OCI-LY3 (cell line): ENCODE results near the gene LIMD2.

Source experiments
- H2AFZ ChIP-seq: fragments of 200-600, 300-600 bp; shearing (Covaris generic); 2 replicates; pipeline ENCODE4 v1.6.0; 2014; ENCODE audit warnings: antibody characterized with exemption, low read depth, low read length
- H3K27ac ChIP-seq: fragments of 200-600, 300-600 bp; sonication (generic); 2 replicates; pipeline ENCODE4 v1.5.1; 2014; ENCODE audit warnings: mild to moderate bottlenecking, low read length, moderate library complexity, mixed read lengths
- H3K27me3 ChIP-seq: fragments of 200-600, 300-600 bp; sonication (generic); 2 replicates; pipeline ENCODE4 v1.6.1; 2014; ENCODE audit warnings: low read depth, low read length, mixed read lengths
- H3K36me3 ChIP-seq: fragments of 200-600, 300-600 bp; sonication (generic); replicated peaks from 2 replicates; pipeline ENCODE3; 2014; ENCODE audit warnings: low read depth, low read length, mixed read lengths
- H3K4me1 ChIP-seq: fragments of 300-600, 200-600 bp; sonication (generic); 2 replicates; pipeline ENCODE4 v1.6.1; 2014; ENCODE audit warnings: low read length, mixed read lengths
- H3K4me2 ChIP-seq: fragments of 200-600, 300-600 bp; sonication (generic); 2 replicates; pipeline ENCODE4 v1.6.1; 2014; ENCODE audit warnings: low read length, mixed read lengths
- H3K4me3 ChIP-seq: fragments of 300-600, 200-600 bp; sonication (generic); 2 replicates; pipeline ENCODE4 v1.5.1; 2014; ENCODE audit warnings: antibody characterized with exemption, mild to moderate bottlenecking, low read length, moderate library complexity
- H3K79me2 ChIP-seq: fragments of 300-600, 200-600 bp; shearing (Covaris generic); 2 replicates; pipeline ENCODE4 v1.6.1; 2014; ENCODE audit warnings: mild to moderate bottlenecking, low read length, mixed read lengths
- H3K9ac ChIP-seq: fragments of 300-600, 200-600 bp; shearing (Covaris generic); 2 replicates; pipeline ENCODE4 v1.6.0; 2014; ENCODE audit warnings: mild to moderate bottlenecking, low read length, moderate library complexity
- H3K9me3 ChIP-seq: fragments of 200-600, 300-600 bp; shearing (Covaris generic); 2 replicates; pipeline ENCODE4 v1.6.1; 2014; ENCODE audit warnings: low read length, mixed read lengths; ENCODE audit not compliant: insufficient read depth
- H4K20me1 ChIP-seq: fragments of 200-600, 300-600 bp; sonication (generic); 2 replicates; pipeline ENCODE4 v1.6.1; 2016; ENCODE audit warnings: low read length, mixed read lengths; ENCODE audit not compliant: insufficient read depth
- EZH2phosphoT487 ChIP-seq: fragments of 200-600 bp; shearing (Covaris generic); IDR thresholded peaks from 2 replicates; pipeline ENCODE4 v1.6.1; 2018; ENCODE audit warnings: antibody characterized with exemption, mixed run types, low read depth
- TF ChIP-seq, protein P1 (sequence below): fragments of 200-600, 300-600 bp; sonication (generic); IDR thresholded peaks from 2 replicates; pipeline ENCODE4 v1.5.1; 2014; ENCODE audit warnings: antibody characterized with exemption, low read length, low read depth

Gene LIMD2

DNA sequence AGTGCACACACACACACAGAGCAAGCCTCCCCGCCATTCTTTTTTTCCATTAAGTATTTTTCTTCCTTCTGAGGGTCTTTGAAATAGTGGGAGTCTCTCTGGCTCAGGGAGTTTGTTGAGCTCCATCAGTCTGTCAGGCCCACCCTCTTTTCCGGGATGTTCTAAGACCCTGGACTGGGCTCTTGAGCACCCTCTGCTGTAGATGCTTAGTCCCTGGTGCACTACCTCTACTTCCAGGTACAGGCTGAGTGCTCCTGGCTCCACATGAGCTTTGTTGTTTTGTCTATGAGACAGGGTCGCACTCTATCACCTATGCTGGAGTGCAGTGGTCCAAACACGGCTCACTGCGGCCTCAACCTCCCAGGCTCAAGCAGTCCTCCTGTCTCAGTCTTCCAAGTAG is 20.7 kb downstream of the LIMD2 start:
- no peak overlapping the region for H3K4me2 ChIP-seq
- peaks cover 7% of the 10 kb centered on the region for H3K4me1 ChIP-seq
- TF ChIP-seq, protein P1, sequence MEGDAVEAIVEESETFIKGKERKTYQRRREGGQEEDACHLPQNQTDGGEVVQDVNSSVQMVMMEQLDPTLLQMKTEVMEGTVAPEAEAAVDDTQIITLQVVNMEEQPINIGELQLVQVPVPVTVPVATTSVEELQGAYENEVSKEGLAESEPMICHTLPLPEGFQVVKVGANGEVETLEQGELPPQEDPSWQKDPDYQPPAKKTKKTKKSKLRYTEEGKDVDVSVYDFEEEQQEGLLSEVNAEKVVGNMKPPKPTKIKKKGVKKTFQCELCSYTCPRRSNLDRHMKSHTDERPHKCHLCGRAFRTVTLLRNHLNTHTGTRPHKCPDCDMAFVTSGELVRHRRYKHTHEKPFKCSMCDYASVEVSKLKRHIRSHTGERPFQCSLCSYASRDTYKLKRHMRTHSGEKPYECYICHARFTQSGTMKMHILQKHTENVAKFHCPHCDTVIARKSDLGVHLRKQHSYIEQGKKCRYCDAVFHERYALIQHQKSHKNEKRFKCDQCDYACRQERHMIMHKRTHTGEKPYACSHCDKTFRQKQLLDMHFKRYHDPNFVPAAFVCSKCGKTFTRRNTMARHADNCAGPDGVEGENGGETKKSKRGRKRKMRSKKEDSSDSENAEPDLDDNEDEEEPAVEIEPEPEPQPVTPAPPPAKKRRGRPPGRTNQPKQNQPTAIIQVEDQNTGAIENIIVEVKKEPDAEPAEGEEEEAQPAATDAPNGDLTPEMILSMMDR, result 0 out of 2 replicates have a peak, but pooled peaks have one; percentile 16
- TF ChIP-seq EZH2phosphoT487, result no peak
- no peak overlapping the region for H3K4me3 ChIP-seq
- H3K9ac ChIP-seq, result no peak overlapping the region
- H4K20me1 ChIP-seq, result no peaks in the 10 kb centered on the region
- H3K36me3 ChIP-seq, result peaks cover 20% of the 10 kb centered on the region
- no peaks in the 10 kb centered on the region for H3K79me2 ChIP-seq
- no peaks in the 10 kb centered on the region for H3K9me3 ChIP-seq
- no peak overlapping the region for H2AFZ ChIP-seq
- H3K27ac ChIP-seq, result no peak overlapping the region
- H3K27me3 ChIP-seq, result no peaks in the 10 kb centered on the region

DNA sequence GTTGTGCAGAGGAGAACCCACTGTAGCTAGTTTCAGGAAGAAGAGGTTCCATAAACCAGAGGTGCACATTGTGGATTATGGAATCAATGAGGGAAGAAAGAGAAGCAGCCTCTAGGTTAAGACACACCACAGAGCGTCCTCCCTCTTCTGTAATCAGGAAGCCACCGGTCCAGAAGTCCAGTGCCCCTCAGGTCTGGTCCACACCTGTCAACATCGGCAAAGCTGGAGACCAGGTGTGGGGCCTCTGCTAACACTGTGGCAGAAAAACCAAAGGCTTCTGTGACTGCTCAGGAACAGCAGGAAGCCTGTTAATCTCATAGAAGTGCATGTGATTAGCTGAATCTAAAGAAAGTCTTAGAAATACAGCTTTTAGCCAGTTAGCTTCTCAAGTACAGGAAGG is 23.3 kb downstream of the LIMD2 start:
- H3K79me2 ChIP-seq, result no peaks in the 10 kb centered on the region
- no peak overlapping the region for H3K9ac ChIP-seq
- H3K4me3 ChIP-seq, result no peak overlapping the region
- no peaks in the 10 kb centered on the region for H4K20me1 ChIP-seq
- no peaks in the 10 kb centered on the region for H3K9me3 ChIP-seq
- no peak overlapping the region for H2AFZ ChIP-seq
- no peaks in the 10 kb centered on the region for H3K27me3 ChIP-seq
- H3K36me3 ChIP-seq, result peaks cover 3% of the 10 kb centered on the region
- H3K4me2 ChIP-seq, result no peak overlapping the region
- H3K4me1 ChIP-seq, result no peaks in the 10 kb centered on the region
- no peak for TF ChIP-seq EZH2phosphoT487
- TF ChIP-seq, protein P1, result no peak
- no peak overlapping the region for H3K27ac ChIP-seq

GRCh38 chr17:63675607-63676546 is 24.0 kb downstream of the LIMD2 start:
- Histone ChIP-seq H3K79me2 (no peaks in the 10 kb centered on the region), H3K27ac (no peak overlapping the region), H2AFZ (no peak overlapping the region), H3K9me3 (no peaks in the 10 kb centered on the region), H3K4me2 (no peak overlapping the region), H3K27me3 (no peaks in the 10 kb centered on the region), H3K4me3 (no peak overlapping the region), H3K9ac (no peak overlapping the region), H4K20me1 (no peaks in the 10 kb centered on the region), H3K4me1 (no peaks in the 10 kb centered on the region), H3K36me3 (peaks cover 3% of the 10 kb centered on the region)
- TF ChIP-seq, protein P1, result no peak
- TF ChIP-seq EZH2phosphoT487, result no peak

DNA sequence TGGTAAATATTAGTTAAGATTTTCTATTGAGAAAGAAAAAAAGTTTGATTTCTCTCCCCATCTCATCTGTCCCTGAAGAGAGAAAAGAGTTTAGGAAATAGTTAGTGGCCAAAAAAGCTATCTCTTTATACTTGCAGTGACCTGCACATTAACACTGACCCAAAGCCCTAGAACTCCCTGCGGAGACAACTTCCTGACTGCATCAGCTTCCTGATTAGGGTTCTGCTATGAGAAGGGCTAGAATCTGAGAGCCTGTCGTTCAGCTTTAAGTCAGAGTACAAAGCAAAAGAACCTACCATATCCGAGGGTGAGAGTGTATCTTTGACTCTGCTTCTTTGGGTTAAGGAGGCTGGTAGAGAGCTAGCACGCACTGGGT is 24.7 kb downstream of the LIMD2 start:
- Histone ChIP-seq H3K4me2 (no peak overlapping the region), H3K27ac (no peak overlapping the region), H3K9ac (no peak overlapping the region), H4K20me1 (no peaks in the 10 kb centered on the region), H3K27me3 (no peaks in the 10 kb centered on the region), H3K36me3 (peaks cover 3% of the 10 kb centered on the region), H2AFZ (no peak overlapping the region), H3K9me3 (no peaks in the 10 kb centered on the region), H3K4me1 (no peaks in the 10 kb centered on the region), H3K79me2 (no peaks in the 10 kb centered on the region), H3K4me3 (no peak overlapping the region)
- TF ChIP-seq, protein P1, result no peak
- no peak for TF ChIP-seq EZH2phosphoT487
